HEK293T (cell line): ENCODE results near the gene EDARADD.

Experiments
- ARNT ChIP-seq: fragments of 450-650 bp; IDR thresholded peaks from 2 replicates; pipeline ENCODE4 v1.6.1; 2017; ENCODE audit warnings: mild to moderate bottlenecking
- BHLHE40 ChIP-seq: fragments of 450-650 bp; IDR thresholded peaks from 2 replicates; pipeline ENCODE4 v1.6.1; 2016; ENCODE audit warnings: mild to moderate bottlenecking, moderate library complexity, borderline replicate concordance
- CTBP1 ChIP-seq: fragments of 450-650 bp; IDR thresholded peaks from 2 replicates; pipeline ENCODE4 v1.6.1; 2016; ENCODE audit warnings: borderline replicate concordance
- ELF4 ChIP-seq: fragments of 450-650 bp; IDR thresholded peaks from 2 replicates; pipeline ENCODE4 v1.6.1; 2017; ENCODE audit warnings: antibody characterized with exemption
- FOXK2 ChIP-seq: fragments of 450-650 bp; IDR thresholded peaks from 2 replicates; pipeline ENCODE4 v1.6.1; 2016; ENCODE audit warnings: mild to moderate bottlenecking
- HDGF ChIP-seq: fragments of 450-650 bp; IDR thresholded peaks from 2 replicates; pipeline ENCODE4 v1.6.1; 2017; ENCODE audit warnings: antibody characterized with exemption, borderline replicate concordance
- L3MBTL2 ChIP-seq: fragments of 450-650 bp; conservative IDR thresholded peaks from 2 replicates; pipeline ENCODE4 v1.6.1; 2016; ENCODE audit warnings: mild to moderate bottlenecking
- NFRKB ChIP-seq: fragments of 450-650 bp; IDR thresholded peaks from 2 replicates; pipeline ENCODE4 v1.6.1; 2016; ENCODE audit warnings: mild to moderate bottlenecking, moderate library complexity
- PKNOX1 ChIP-seq: fragments of 450-650 bp; IDR thresholded peaks from 2 replicates; pipeline ENCODE4 v1.6.1; 2016
- SP1 ChIP-seq: fragments of 450-650 bp; IDR thresholded peaks from 2 replicates; pipeline ENCODE4 v1.6.1; 2017
- SUZ12 ChIP-seq: fragments of 450-650 bp; IDR thresholded peaks from 2 replicates; pipeline ENCODE4 v1.6.1; 2016; ENCODE audit warnings: mild to moderate bottlenecking
- TARDBP ChIP-seq: fragments of 450-650 bp; IDR thresholded peaks from 2 replicates; pipeline ENCODE4 v1.6.1; 2016

DNA sequence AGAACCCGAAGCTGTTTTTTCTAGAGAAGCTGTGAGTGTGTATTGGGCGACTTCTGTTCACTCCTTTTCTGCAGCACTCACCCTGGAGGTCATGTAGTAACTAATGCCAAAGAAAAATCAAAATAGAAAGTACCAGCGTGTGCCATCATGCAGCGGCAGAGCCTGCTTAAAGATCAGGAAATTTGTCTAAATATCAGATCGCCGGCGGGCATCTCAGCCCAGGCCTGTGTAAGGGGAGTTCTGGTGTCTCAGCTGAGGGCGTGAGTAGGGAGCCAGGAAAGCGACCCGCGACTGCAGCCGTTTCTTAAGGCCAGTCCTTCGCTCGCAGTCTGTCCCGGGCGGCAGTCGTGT lies 768 bp downstream of the EDARADD start:
- TF ChIP-seq SP1 (no peak), BHLHE40 (no peak), TARDBP (no peak), NFRKB (no peak), FOXK2 (no peak), ARNT (no peak), HDGF (no peak), CTBP1 (no peak), L3MBTL2 (no peak), ELF4 (no peak), SUZ12 (no peak), PKNOX1 (no peak)
